Kidney (tissue), 14 donors: ENCODE results near the gene CERS3. TPM values are rescaled to one million over a fixed set of nuclear protein-coding genes. Genes with fewer than 3 reads are reported as not detected.
A peak's percentile ranks its signal among the peaks of the same experiment; 100 is the strongest.

Source experiments
- DNase-seq, 5 donors: peaks; one replicate each; pipeline ENCODE4 v3.0.0-alpha.2; 2013 to 2020
- FAIRE-seq: peaks from 2 replicates; lab custom pipeline; 2012; peaks lifted over from hg19 to GRCh38; lab: Jason Lieb, UNC
- H3K27ac ChIP-seq, 2 donors: one replicate each; pipeline ENCODE4 v1.7.0; 2013; ENCODE audit warnings: low read depth in 2 of 2, low read length in 2 of 2, inconsistent platforms in 1 of 2
- H3K27me3 ChIP-seq: one replicate; pipeline ENCODE4 v1.7.1; 2013; ENCODE audit warnings: low read length, inconsistent platforms; ENCODE audit not compliant: control insufficient read depth, insufficient read depth
- H3K36me3 ChIP-seq, 3 donors: one replicate each; pipeline versions ENCODE4 v1.7.0 to v1.7.1; 2013; ENCODE audit warnings: low read length in 3 of 3, control low read depth in 1 of 3, inconsistent platforms in 1 of 3; ENCODE audit not compliant: insufficient read depth in 3 of 3, control insufficient read depth in 2 of 3
- H3K4me1 ChIP-seq, 3 donors: one replicate each; pipeline versions ENCODE4 v1.7.0 to v1.7.1; 2013; ENCODE audit warnings: low read length in 3 of 3, inconsistent platforms in 1 of 3, low read depth in 1 of 3; ENCODE audit not compliant: control insufficient read depth in 2 of 3, insufficient read depth in 2 of 3
- H3K4me3 ChIP-seq, 3 donors: one replicate each; pipeline versions ENCODE4 v1.7.0 to v1.8.1; 2013; ENCODE audit warnings: low read length in 3 of 3, control low read depth in 1 of 3, inconsistent platforms in 1 of 3
- H3K9ac ChIP-seq, 3 donors: one replicate each; pipeline versions ENCODE4 v1.7.0 to v1.7.1; 2013; ENCODE audit warnings: low read length in 3 of 3, control low read depth in 1 of 3, inconsistent platforms in 1 of 3
- H3K9me3 ChIP-seq, 3 donors: one replicate each; pipeline versions ENCODE4 v1.7.0 to v1.7.1; 2013; ENCODE audit warnings: low read length in 3 of 3, control low read depth in 1 of 3, inconsistent platforms in 1 of 3; ENCODE audit not compliant: control insufficient read depth in 2 of 3, insufficient read depth in 1 of 3
- intact Hi-C: fragments of 100-400 bp; cut with DNase I; formaldehyde crosslinking; loops from one replicate; pipeline ENCODE4 v1.11.1; 2022
- polyA plus RNA-seq: library from polyadenylated mRNA; stranded (reverse); fragments of 350-450 nt; fragmentation: Illumina TruSeq; extraction: RNeasy Lipid Tissue Mini Kit (QIAGEN cat#74804); gene quantifications from one replicate; pipeline ENCODE4 v1.2.3, GENCODE V29; 2014; ENCODE audit warnings: low read depth, low replicate concordance; ENCODE audit not compliant: insufficient read depth
- total RNA-seq: library from RNA; stranded (reverse); fragmentation: NEBNext Ultra II Directional; extraction: Animal tissue kit (Norgen Biotek cat#: 25700); gene quantifications from one replicate; pipeline ENCODE4 v1.2.1, GENCODE V29; 2021
- TF ChIP-seq, protein P1 (sequence below): IDR thresholded peaks from 3 replicates; pipeline ENCODE4 v1.5.1; 2012; ENCODE audit warnings: mild to moderate bottlenecking, moderate library complexity, borderline replicate concordance; ENCODE audit not compliant: insufficient read depth; ENCODE audit errors: extremely low read depth
- donor health status: control.
- donor health status: control.
- donor health status: control.
- donor health status: control.
- donor health status: control.
- donor health status: DM: yes; HTN: yes; CAD: no.
- donor health status: Normal renal cell carcinoma (clear cell type).

The CERS3 gene
- total and polyA plus RNA-seq, 2 donors from 2014 or later = 0.31 TPM; not detected in 1

DNA sequence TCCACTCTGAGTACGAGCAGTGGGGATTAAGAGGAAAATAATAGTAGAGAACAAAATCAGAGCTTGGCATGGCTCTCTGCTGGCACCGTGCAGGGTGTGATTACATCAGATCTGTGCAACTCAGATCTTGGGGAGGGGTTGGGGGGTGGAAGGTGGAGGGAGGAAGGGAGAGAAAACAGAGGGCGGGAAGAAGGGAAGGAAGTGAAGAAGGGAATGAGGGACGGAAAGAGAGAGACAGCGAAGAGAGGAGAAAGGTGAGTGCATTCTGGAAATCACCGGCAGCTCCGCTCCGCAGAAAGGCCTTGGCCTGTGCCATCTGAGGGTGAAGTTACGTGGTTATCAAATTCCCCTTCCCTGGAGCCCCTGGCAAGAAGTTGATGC is 156.0 kb downstream of the CERS3 start:
- intact Hi-C loops = no loop called here
- FAIRE-seq (no peak), DNase-seq (peak in 1 of 5 donors; percentile 4)
- TF ChIP-seq, protein P1, sequence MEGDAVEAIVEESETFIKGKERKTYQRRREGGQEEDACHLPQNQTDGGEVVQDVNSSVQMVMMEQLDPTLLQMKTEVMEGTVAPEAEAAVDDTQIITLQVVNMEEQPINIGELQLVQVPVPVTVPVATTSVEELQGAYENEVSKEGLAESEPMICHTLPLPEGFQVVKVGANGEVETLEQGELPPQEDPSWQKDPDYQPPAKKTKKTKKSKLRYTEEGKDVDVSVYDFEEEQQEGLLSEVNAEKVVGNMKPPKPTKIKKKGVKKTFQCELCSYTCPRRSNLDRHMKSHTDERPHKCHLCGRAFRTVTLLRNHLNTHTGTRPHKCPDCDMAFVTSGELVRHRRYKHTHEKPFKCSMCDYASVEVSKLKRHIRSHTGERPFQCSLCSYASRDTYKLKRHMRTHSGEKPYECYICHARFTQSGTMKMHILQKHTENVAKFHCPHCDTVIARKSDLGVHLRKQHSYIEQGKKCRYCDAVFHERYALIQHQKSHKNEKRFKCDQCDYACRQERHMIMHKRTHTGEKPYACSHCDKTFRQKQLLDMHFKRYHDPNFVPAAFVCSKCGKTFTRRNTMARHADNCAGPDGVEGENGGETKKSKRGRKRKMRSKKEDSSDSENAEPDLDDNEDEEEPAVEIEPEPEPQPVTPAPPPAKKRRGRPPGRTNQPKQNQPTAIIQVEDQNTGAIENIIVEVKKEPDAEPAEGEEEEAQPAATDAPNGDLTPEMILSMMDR = no peak
- Histone ChIP-seq H3K27ac (no peak overlapping the region), H3K9me3 (peaks cover 0 to 11% (median 0%) of the 10 kb centered on the region in 3 donors), H3K9ac (no peak overlapping the region), H3K27me3 (peaks cover 3% of the 10 kb centered on the region), H3K4me1 (no peaks in the 10 kb centered on the region), H3K36me3 (no peaks in the 10 kb centered on the region), H3K4me3 (peak overlapping the region in 1 of 3 donors; percentile 24)

DNA sequence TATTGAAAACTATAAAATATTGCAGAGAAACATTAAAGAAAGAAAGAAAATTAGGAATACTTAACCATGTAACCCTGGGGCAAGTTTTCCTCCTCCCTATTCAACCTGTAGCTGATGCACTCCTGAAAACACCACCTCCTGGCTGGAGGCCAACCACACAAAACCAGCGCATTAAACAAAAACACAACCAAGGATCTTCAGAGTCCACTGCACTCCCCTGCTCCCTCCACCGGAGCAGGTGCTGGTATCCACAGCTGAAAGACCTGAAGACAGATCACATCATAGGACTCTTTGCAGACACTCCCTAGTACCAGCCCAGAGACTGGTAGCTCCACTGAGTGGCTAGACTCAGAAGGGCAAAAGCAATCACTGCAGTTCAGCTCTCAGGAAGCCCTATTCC is 173.4 kb downstream of the CERS3 start:
- H3K27ac ChIP-seq = no peak overlapping the region
- no peaks in the 10 kb centered on the region for H3K27me3 ChIP-seq
- H3K36me3 ChIP-seq = no peaks in the 10 kb centered on the region
- H3K9me3 ChIP-seq = no peaks in the 10 kb centered on the region
- intact Hi-C loops = no loop called here
- TF ChIP-seq, protein P1 = no peak
- no peaks in the 10 kb centered on the region for H3K4me1 ChIP-seq
- no peak overlapping the region for H3K9ac ChIP-seq
- FAIRE-seq = no peak
- no peak overlapping the region for H3K4me3 ChIP-seq
- DNase-seq = no peak

DNA sequence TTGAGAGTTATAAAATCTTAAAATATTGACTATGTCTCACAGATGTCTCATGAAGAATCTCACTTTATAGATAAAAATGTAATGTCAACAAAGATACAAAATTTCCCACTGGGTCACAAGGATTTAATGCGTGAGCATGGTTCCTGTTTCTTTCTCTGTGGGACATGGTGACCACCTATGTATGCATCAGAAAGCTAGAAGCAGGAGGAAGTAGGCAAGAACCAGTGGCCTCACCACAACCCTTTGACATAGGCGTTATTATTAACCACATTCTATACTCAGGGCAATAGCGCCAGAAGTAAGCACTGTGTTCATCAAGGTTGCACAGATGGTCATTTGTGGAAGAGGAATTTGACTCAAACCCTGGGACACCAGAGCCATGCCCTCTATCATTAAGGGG is 175.3 kb downstream of the CERS3 start:
- Histone ChIP-seq H3K9ac (no peak overlapping the region), H3K4me3 (no peak overlapping the region), H3K4me1 (no peaks in the 10 kb centered on the region), H3K9me3 (no peaks in the 10 kb centered on the region), H3K27ac (no peak overlapping the region), H3K36me3 (no peaks in the 10 kb centered on the region), H3K27me3 (no peaks in the 10 kb centered on the region)
- no peak for DNase-seq
- TF ChIP-seq, protein P1 = no peak
- FAIRE-seq = no peak
- intact Hi-C loops = no loop called here
